ENCODE measurements around the gene CHI3L2. TPM values are rescaled to one million over a fixed set of nuclear protein-coding genes. Genes with fewer than 3 reads are reported as not detected.

The CHI3L2 gene
- total and polyA plus RNA-seq, 10 donors: 6.0 to 159 (median 30.5) TPM

DNA sequence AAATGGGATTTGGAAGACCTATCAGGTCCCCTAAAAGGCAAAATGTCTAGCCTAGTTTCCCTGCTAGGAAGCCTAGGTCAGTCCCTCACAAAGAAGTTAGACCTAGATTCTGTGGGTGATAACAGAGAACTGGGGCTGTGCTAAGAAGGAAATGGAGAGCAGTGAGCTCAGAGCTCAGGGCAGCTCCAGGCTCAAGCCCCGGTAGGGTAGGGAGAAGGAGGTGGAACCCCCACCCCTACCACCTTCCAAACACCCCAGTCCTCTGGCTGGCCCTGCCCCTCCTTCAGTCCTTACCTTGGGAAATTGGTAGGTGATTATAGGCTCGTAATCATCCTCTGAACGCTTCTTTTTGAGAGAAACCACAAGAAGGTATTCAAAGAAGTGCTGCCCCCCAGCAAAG is 28.2 kb upstream of the CHI3L2 start:
- peaks cover 67 to 100% (median 94%) of the 10 kb centered on the region in 6 donors for H3K4me1 ChIP-seq
- H3K4me3 ChIP-seq: peak overlapping the region; percentile 38 to 88 (median 52)
- no peaks in the 10 kb centered on the region for H3K9me3 ChIP-seq
- intact Hi-C loops (cut with DNase I; ENCODE audit: low total_unique reads): loop anchor here (10.0 kb wide), 1 partner anchor 55 kb away; the partner anchor contains the start of genes CEPT1 and DRAM2
- no peaks in the 10 kb centered on the region for H3K27me3 ChIP-seq (replicated peaks in 1 of 7)
- H3K36me3 ChIP-seq: peaks cover 0 to 59% (median 47%) of the 10 kb centered on the region in 6 donors
- TF ChIP-seq POLR2AphosphoS5 (IDR thresholded peaks at IDR 0.05): peak in 1 of 3 donors; percentile 16
- TF ChIP-seq, protein P1, sequence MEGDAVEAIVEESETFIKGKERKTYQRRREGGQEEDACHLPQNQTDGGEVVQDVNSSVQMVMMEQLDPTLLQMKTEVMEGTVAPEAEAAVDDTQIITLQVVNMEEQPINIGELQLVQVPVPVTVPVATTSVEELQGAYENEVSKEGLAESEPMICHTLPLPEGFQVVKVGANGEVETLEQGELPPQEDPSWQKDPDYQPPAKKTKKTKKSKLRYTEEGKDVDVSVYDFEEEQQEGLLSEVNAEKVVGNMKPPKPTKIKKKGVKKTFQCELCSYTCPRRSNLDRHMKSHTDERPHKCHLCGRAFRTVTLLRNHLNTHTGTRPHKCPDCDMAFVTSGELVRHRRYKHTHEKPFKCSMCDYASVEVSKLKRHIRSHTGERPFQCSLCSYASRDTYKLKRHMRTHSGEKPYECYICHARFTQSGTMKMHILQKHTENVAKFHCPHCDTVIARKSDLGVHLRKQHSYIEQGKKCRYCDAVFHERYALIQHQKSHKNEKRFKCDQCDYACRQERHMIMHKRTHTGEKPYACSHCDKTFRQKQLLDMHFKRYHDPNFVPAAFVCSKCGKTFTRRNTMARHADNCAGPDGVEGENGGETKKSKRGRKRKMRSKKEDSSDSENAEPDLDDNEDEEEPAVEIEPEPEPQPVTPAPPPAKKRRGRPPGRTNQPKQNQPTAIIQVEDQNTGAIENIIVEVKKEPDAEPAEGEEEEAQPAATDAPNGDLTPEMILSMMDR (IDR thresholded peaks at IDR 0.05 in 8 of 11, conservative IDR thresholded peaks at IDR 0.05 in 3 of 11): no peak
- 49 to 76% (median 69%) methylated on average over 3 of the region's 3 CpGs for WGBS, 5 donors
- DNase-seq: no peak
- H3K27ac ChIP-seq: peak overlapping the region; percentile 96 to 100 (median 98)

DNA sequence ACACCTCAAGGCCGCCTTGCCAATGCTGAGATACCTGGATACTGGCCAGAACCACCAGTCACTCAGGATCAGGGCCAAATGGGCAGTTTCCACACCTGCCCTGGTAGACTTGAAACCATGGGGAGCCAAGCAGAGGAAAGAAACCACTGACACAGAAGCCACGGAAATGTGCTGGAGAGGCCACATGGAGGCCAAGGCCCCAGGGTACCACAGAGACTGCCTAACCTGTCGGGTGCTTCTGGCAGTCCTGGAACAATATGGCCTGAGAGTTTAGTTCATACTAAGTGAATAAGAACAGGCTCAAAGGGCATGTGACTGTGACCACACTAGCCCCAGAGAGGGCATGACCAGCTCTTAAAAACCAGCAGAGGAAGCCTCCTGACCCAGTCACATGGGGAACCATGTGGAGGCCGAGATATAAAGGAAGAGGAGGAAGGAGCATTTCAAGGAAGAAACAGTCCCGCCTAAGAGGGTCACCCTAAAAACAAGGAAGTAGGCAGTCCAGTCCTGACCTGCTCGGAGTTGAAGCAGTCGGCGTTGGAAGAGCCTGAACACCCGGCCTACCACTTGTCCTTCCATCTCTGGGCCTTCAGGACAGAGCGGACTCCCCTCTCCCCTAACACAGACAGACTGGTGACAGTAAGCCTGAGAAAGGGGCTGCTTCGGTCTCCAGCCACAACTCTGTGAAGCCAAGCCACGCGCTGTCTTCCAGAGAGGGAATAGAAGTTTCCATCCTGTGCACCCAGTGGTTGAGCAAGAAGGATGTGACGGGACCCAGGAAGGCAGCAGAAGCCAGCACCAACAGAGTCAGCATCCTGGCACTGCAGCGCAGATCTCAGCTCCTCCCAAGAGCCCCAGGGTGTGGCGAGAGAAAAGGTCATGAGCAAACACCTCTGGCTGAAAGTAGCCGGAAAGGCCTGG is 27.4 kb upstream of the CHI3L2 start, which contains the start of gene DENND2D:
Gene DENND2D, minus strand, starts transcription at position 766 of the 921 bp plus-strand sequence. Its CDS starts 187 bp downstream, at position 579.
- intact Hi-C loops (cut with DNase I; ENCODE audit: low total_unique reads): loop anchor here (10.0 kb wide), 1 partner anchor 55 kb away; the partner anchor contains the start of genes CEPT1 and DRAM2
- TF ChIP-seq, protein P1 (IDR thresholded peaks at IDR 0.05 in 8 of 11, conservative IDR thresholded peaks at IDR 0.05 in 3 of 11): no peak
- TF ChIP-seq POLR2AphosphoS5 (IDR thresholded peaks at IDR 0.05) (peak; percentile 46 to 76 (median 70)), POLR2A (IDR thresholded peaks at IDR 0.05) (no peak)
- Histone ChIP-seq H3K27ac (peak within 1 kb of the TSS; percentile 96 to 100 (median 98)), H3K27me3 (replicated peaks in 1 of 7) (no peaks in the 10 kb centered on the region), H3K36me3 (peaks cover 0 to 51% (median 39%) of the 10 kb centered on the region in 6 donors), H3K4me3 (peak within 1 kb of the TSS; percentile 38 to 88 (median 52)), H3K9me3 (no peaks in the 10 kb centered on the region), H3K4me1 (peaks cover 66 to 100% (median 94%) of the 10 kb centered on the region in 6 donors)
- DNase-seq: peak; percentile 86
- WGBS, 5 donors: 43 to 54% (median 48%) methylated on average over 17 of the region's 17 CpGs

DNA sequence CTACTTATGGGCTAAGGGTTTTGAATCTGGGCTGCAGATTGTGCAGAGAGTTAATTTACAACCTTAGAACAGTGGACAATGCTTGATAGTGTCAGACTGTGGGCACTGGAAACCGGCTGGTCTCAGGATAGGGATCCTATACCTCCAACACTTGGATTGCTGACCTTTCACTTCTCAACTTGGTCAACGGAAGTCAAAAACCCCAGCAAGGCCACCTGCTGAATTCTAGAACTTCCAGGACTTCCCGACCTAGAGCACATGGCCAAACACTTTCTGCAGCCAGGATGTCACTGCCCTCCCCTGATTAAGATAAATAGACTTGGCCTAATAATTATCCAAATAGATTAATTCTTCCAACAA is 26.7 kb upstream of the CHI3L2 start:
- Histone ChIP-seq H3K27ac (peak overlapping the region; percentile 96 to 100 (median 98)), H3K4me1 (peaks cover 62 to 100% (median 94%) of the 10 kb centered on the region in 6 donors), H3K4me3 (peak overlapping the region in 7 of 8 donors; percentile 38 to 88 (median 54)), H3K27me3 (replicated peaks in 1 of 7) (no peaks in the 10 kb centered on the region), H3K9me3 (no peaks in the 10 kb centered on the region), H3K36me3 (peaks cover 0 to 45% (median 33%) of the 10 kb centered on the region in 6 donors)
- TF ChIP-seq, protein P1 (IDR thresholded peaks at IDR 0.05 in 8 of 11, conservative IDR thresholded peaks at IDR 0.05 in 3 of 11): no peak
- no peak for TF ChIP-seq POLR2AphosphoS5 (IDR thresholded peaks at IDR 0.05)
- no peak for TF ChIP-seq POLR2A (IDR thresholded peaks at IDR 0.05)
- WGBS, 5 donors: 43 to 66% (median 54%) methylated on average over 3 of the region's 3 CpGs
- DNase-seq: no peak
- intact Hi-C loops (cut with DNase I; ENCODE audit: low total_unique reads): no loop called here

Measured in spleen (tissue), 11 donors.